Epithelial cell of proximal tubule (primary cell): Measurements from ENCODE around the gene HSPA4L. TPM values are rescaled to one million over a fixed set of nuclear protein-coding genes. Genes with fewer than 3 reads are reported as not detected.

Source experiments
- DNase-seq: peaks from one replicate; pipeline ENCODE4 v3.0.0-alpha.2; 2011; ENCODE audit warnings: low read depth
- H3K4me3 ChIP-seq: 2 replicates; pipeline ENCODE4 v1.5.1; 2011; ENCODE audit warnings: low read depth, mild to moderate bottlenecking, low read length
- CTCF ChIP-seq: conservative IDR thresholded peaks from 2 replicates; pipeline ENCODE4 v1.5.1; 2012; ENCODE audit warnings: low read depth, mild to moderate bottlenecking, low read length
- total RNA-seq: library from RNA; depleted of rRNA; stranded (reverse); fragments of >200 nt; gene quantifications from 2 replicates; pipeline ENCODE4 v1.2.3, GENCODE V29; 2015

Gene HSPA4L
- total RNA-seq, 1 donor from 2014 or later, result 12.6 TPM

- no peak overlapping the region for H3K4me3 ChIP-seq
- DNase-seq, result no peak
- TF ChIP-seq CTCF, result no peak
Observed at GRCh38 chr4:127775843-127776242, 6.3 kb upstream of the HSPA4L start.

GRCh38 chr4:127776620-127777019, 5.5 kb upstream of the HSPA4L start:
- no peak for DNase-seq
- H3K4me3 ChIP-seq, result no peak overlapping the region
- no peak for TF ChIP-seq CTCF

GRCh38 chr4:127777487-127777886, 4.6 kb upstream of the HSPA4L start:
- TF ChIP-seq CTCF, result no peak
- no peak for DNase-seq

GRCh38 chr4:127778102-127778501, 4.0 kb upstream of the HSPA4L start:
- H3K4me3 ChIP-seq, result no peak overlapping the region
- DNase-seq, result no peak
- no peak for TF ChIP-seq CTCF

More at GRCh38 chr4:127777487-127777886, 4.6 kb upstream of the HSPA4L start:
- H3K4me3 ChIP-seq, result no peak overlapping the region

GRCh38 chr4:127780598-127780997, 1.5 kb upstream of the HSPA4L start:
- H3K4me3 ChIP-seq, result no peak overlapping the region
- no peak for TF ChIP-seq CTCF
- no peak for DNase-seq

- no peak for DNase-seq
- H3K4me3 ChIP-seq, result peak overlapping the region; percentile 81
- no peak for TF ChIP-seq CTCF
Observed at GRCh38 chr4:127781300-127782024, 660 bp upstream of the HSPA4L start.

- no peak for DNase-seq
- TF ChIP-seq CTCF, result no peak
- peak overlapping the region; percentile 81 for H3K4me3 ChIP-seq
Observed at GRCh38 chr4:127782025-127782274, 172 bp upstream of the HSPA4L start.
